Hematopoietic multipotent progenitor cell treated with erythropoietin and hydrocortisone succinate and interleukin-3 and kit ligand, for 15 days (in vitro differentiated cells): ENCODE measurements around the gene CBX2.

Source experiments
- DNase-seq: peaks from one replicate; pipeline ENCODE4 v3.0.0-alpha.2; 2015; ENCODE audit warnings: low spot score

The CBX2 gene

DNA sequence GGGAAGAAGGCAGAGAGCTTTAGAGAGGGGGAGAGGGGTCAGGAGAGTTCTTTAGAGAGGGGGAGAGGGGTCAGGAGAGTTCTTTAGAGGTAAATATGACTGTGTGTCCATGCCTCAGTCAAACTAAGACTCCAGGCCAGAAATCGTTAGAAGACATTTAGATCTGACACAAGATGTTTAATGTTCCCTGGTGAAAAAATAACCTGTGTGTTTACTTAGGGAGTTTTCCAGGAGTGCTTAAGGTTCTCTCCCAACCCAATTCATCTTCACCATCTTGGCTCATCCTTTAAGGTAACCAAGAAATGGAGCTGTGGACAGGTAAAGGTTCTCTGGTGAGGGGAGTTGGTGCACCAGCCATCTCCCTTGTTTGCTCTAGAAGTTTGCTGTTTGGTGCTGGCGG lies 51.5 kb downstream of the CBX2 start:
- DNase-seq = no peak

DNA sequence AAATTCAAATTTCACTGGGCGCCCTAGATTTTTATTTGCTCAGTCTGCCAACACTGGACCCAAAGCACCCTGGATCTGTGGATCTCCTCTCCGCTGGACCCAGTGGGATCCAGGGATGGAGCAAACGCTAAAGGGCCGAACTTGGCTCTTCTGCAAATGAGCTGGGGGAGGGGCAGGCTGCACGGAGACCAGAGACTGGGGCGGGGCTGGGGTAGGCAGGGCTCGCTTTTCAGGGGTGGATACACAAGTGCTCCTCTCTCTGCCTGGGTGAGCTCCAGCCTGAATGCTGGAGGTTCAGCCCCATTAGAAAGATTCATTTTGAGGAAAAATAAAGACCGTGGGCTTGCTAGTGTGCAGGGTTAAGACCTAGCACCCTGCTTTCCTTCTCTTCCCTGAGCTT lies 52.4 kb downstream of the CBX2 start:
- DNase-seq = no peak

- DNase-seq = no peak
Measured at GRCh38 chr17:79830763-79831264, 52.9 kb downstream of the CBX2 start.

- DNase-seq = no peak
Measured at GRCh38 chr17:79831265-79832217, 53.6 kb downstream of the CBX2 start.

GRCh38 chr17:79832218-79833109 lies 54.5 kb downstream of the CBX2 start:
- DNase-seq = no peak

GRCh38 chr17:79833110-79833450 lies 55.1 kb downstream of the CBX2 start:
- no peak for DNase-seq

DNA sequence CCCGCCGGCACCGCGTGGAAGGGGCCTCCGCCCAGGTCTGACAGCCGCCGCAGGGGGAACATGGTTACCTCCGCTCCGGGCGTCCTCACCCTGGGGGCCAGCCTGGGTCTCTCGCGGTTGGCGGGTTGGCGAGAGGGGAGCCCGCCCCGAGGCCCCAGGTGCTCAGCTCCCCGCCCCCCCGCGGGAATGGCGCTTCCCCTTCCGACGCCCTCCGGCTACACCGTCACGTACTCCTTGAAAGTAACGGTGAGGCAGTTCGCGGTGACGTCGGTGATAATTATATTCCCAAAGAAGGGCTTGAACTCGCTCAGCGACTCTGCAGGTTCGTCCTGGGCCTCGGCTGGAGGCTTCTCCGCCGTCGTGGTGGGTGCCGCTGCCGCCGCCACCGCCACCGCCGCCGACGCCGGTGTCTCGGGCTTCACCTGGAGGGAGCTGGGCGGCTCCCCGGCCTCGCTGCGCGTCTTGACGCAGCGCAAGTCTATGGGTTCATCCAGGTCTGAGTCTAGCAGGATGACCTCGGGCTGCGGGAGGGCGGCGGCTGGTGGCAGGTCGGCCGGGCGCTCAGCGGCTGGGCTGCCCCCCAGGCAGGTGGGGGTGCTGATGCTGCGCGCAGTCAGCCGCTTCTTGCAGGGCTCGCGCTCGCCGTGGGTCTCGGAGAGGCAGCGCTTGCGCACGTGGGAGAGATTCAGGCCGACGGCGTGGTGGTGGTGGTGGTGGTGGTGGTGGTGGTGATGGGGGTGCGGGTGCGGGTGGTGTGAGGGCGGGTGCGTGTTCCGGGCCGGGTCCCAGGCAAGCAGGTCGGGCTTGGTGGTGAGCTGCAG lies 56.0 kb downstream of the CBX2 start:
- no peak for DNase-seq

DNA sequence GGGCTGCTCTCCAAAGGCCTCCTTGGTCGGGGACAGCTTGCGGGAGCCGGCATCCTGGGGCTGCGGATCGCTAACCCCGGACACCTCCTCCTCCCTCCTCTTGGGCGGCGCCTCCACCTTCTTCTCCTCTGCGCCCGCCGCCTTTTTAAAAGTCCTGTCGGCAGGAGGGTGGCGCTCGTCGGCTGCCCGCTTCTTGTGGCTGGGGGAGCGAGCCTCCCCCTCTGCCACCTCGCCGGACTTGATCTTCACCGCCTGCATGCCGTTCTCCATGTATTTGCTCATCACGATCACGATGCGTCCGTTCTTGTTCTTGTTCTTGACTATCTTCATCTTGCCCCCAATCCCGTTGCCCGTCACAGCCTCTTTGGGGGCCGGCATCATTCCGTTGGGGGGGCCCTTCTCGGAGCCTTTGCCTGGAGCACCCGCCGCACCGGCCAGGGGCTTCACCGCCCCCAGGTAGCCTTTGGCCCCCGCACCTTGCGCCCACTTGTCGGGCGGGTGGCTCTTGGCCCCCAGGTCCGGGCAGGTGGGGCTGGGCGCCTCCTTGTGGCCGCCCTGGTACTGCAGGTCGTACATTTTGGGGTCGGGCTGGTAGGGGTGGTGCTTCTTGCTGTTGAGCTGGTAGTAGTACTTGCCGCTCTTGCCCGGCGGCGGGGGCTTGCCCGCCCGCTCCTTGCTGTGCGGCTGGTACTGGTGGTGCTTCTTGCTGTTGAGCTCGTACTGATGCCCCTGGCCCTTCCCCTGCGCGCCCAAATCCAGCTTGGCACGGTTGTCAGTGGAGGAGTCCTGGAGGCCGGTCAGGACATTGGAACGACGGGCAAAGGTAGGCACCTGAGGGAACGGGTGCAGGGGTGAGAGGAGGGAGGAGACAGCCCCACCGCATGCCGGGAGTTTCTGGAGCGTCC lies 56.9 kb downstream of the CBX2 start:
- DNase-seq = peak; percentile 46

- no peak for DNase-seq
Measured at GRCh38 chr17:79835470-79835899, 57.5 kb downstream of the CBX2 start.

- DNase-seq = no peak
Measured at GRCh38 chr17:79835953-79836509, 58.1 kb downstream of the CBX2 start.

DNA sequence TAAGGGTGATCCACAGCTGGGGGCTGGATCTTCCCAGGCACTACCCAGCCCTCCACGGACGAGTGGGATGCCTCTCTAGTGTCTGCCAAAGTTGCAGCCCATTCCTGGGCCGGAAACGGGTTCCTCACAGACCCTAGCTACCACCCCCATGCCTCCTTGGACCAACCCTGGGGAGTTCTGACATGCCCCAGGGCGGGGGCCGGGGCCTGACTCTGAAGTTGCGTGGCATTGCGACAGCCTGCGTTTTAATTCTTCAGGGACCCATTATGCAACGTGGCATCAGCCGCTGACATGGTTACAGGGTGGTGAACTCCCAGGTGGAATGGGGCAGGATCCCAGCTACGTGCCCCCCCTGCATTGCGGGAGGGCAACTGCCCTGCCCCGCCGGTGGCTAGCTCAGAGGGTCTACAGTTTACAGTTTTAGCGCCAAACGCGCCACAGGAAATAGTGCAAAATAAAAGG lies 58.6 kb downstream of the CBX2 start:
- DNase-seq = no peak

DNA sequence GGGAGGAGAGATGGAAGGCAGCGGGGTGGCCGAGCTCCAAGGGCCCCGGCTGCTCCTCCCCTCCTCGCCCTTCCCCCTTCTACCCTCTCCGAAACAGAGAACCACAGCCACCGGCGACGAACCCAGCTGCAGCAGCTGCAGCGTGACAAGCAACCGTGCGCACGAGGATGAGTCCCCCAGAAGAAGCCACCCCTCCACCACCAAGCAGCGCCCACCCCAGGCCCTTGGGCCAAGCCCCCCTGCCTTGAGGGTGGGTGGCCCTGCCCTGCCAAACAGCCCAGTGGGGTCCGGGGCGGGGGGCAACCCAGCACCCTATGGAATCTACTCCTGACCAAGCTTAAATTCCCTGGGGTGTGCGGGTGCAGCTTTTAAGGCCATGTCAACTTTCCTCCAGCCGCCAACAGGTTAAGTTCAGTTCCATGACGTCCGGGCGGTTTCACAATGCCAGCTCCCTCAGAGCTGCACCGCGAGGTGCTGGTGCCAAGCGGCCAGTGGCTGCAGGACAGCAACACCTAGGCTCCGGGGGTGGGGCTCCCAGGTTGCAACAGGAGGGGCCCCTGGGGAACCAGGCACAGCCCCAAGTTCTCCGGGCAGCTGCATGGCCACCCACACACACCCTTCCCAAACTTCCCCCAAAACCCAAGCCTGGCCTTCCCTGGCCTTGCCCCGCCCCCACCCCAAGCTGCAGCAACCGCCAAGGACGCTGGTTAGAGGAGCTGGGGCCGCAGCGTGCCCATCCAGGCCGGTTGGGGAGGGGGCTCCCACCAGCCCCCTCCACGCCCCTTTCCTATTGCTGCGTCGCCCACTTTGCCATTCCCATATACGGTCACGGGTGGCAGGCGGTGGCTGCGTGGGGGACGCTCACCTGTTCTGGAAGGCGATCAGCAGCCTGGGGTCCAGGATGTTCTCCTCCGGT lies 59.3 kb downstream of the CBX2 start:
- DNase-seq = peak; percentile 38
